Activated naive CD4-positive, alpha-beta T cell treated with anti-CD3 and anti-CD28 coated beads for 36 hours (primary cell): Measurements from ENCODE around the gene DLD. TPM values are rescaled to one million over a fixed set of nuclear protein-coding genes. Genes with fewer than 3 reads are reported as not detected.
"Not testable (repeated sequence)": the region's sequence is repeated elsewhere in the genome, so short reads cannot be mapped to it uniquely, and the experiment has no call there.

Experiments used
- CTCF ChIA-PET: fragments of 350-600 bp; sonication (Branson Sonifier 250); formaldehyde crosslinking; loops from one replicate; lab custom pipeline; 2021; ENCODE audit warnings: antibody characterized with exemption; lab: Charles Lee
- DNase-seq: peaks from one replicate; pipeline ENCODE4 v3.0.0-alpha.2; 2020
- H3K27ac Mint-ChIP-seq: one replicate; pipeline ENCODE4 v1.8.0; 2021; ENCODE audit warnings: mild to moderate bottlenecking, mixed read lengths
- H3K27me3 Mint-ChIP-seq: one replicate; pipeline ENCODE4 v1.8.0; 2021; ENCODE audit warnings: low read depth, mixed read lengths
- H3K36me3 Mint-ChIP-seq: one replicate; pipeline ENCODE4 v1.8.0; 2021; ENCODE audit warnings: low read depth, mixed read lengths
- H3K4me1 Mint-ChIP-seq: one replicate; pipeline ENCODE4 v1.8.0; 2021; ENCODE audit warnings: low read depth, mixed read lengths
- H3K4me3 Mint-ChIP-seq: one replicate; pipeline ENCODE4 v1.8.0; 2021; ENCODE audit warnings: mild to moderate bottlenecking, moderate library complexity, mixed read lengths
- H3K9me3 Mint-ChIP-seq: one replicate; pipeline ENCODE4 v1.8.0; 2021; ENCODE audit warnings: mixed read lengths
- intact Hi-C: fragments of 100-400 bp; cut with micrococcal nuclease; formaldehyde crosslinking; loops from one replicate; pipeline ENCODE4 v1.15.1; 2023
- total RNA-seq, 2 experiments: library from RNA; stranded (reverse); gene quantifications; one replicate each; pipeline ENCODE4 v1.2.3, GENCODE V29; 2021

The DLD gene
- total RNA-seq, 2 experiments from 2014 or later: 92.6 to 96.8 TPM

GRCh38 chr7:107920048-107920772 is 29.2 kb downstream of the DLD start:
- no peaks in the 10 kb centered on the region for H3K27me3 Mint-ChIP-seq

GRCh38 chr7:107921826-107922225 is 30.8 kb downstream of the DLD start:
- intact Hi-C loops, H3K27ac Mint-ChIP-seq, H3K9me3 Mint-ChIP-seq, DNase-seq, H3K27me3 Mint-ChIP-seq, H3K4me3 Mint-ChIP-seq: not testable (repeated sequence)
- peaks cover 49% of the 10 kb centered on the region for H3K4me1 Mint-ChIP-seq
- CTCF ChIA-PET: interaction anchor here (1.7 kb wide), 1 partner anchor 224 kb away, joined by 3 read pairs; no protein-coding TSS in a partner anchor
- H3K36me3 Mint-ChIP-seq: peaks cover 61% of the 10 kb centered on the region

More at GRCh38 chr7:107920048-107920772, 29.2 kb downstream of the DLD start:
- intact Hi-C loops: no loop called here
- Mint-ChIP-seq H3K36me3 (peaks cover 58% of the 10 kb centered on the region), H3K9me3 (no peaks in the 10 kb centered on the region), H3K4me3 (no peak overlapping the region), H3K27ac (no peak overlapping the region), H3K4me1 (peaks cover 49% of the 10 kb centered on the region)
- DNase-seq: no peak
- CTCF ChIA-PET: interaction anchor here (0.6 to 2.3 kb wide), 2 partner anchors 225 to 441 kb away, joined by 3 to 8 read pairs; no protein-coding TSS in a partner anchor

- H3K4me1 Mint-ChIP-seq: peaks cover 42% of the 10 kb centered on the region
- H3K4me3 Mint-ChIP-seq: no peak overlapping the region
- CTCF ChIA-PET: interaction anchor here (1.7 kb wide), 1 partner anchor 223 kb away, joined by 3 read pairs; no protein-coding TSS in a partner anchor
- H3K27ac Mint-ChIP-seq: no peak overlapping the region
- H3K36me3 Mint-ChIP-seq: peaks cover 56% of the 10 kb centered on the region
- no peaks in the 10 kb centered on the region for H3K27me3 Mint-ChIP-seq
- H3K9me3 Mint-ChIP-seq: no peaks in the 10 kb centered on the region
- intact Hi-C loops: no loop called here
- DNase-seq: no peak
Measured at GRCh38 chr7:107922886-107923285, 31.9 kb downstream of the DLD start.

- H3K4me3 Mint-ChIP-seq: no peak overlapping the region
- peak overlapping the region; percentile 6 for H3K27ac Mint-ChIP-seq
- CTCF ChIA-PET: no interaction called here
- DNase-seq: no peak
- peaks cover 47% of the 10 kb centered on the region for H3K36me3 Mint-ChIP-seq
- H3K27me3 Mint-ChIP-seq: no peaks in the 10 kb centered on the region
- intact Hi-C loops: no loop called here
- no peaks in the 10 kb centered on the region for H3K9me3 Mint-ChIP-seq
- peaks cover 37% of the 10 kb centered on the region for H3K4me1 Mint-ChIP-seq
Measured at GRCh38 chr7:107924841-107925504, 34.0 kb downstream of the DLD start.

GRCh38 chr7:107926481-107926880 is 35.5 kb downstream of the DLD start:
- intact Hi-C loops: no loop called here

GRCh38 chr7:107931740-107932515 is 40.9 kb downstream of the DLD start:
- no peak for DNase-seq
- no peaks in the 10 kb centered on the region for H3K27me3 Mint-ChIP-seq
- peaks cover 14% of the 10 kb centered on the region for H3K4me1 Mint-ChIP-seq
- peaks cover 16% of the 10 kb centered on the region for H3K36me3 Mint-ChIP-seq
- intact Hi-C loops: no loop called here
- no peak overlapping the region for H3K4me3 Mint-ChIP-seq
- no peaks in the 10 kb centered on the region for H3K9me3 Mint-ChIP-seq
- CTCF ChIA-PET: no interaction called here
- no peak overlapping the region for H3K27ac Mint-ChIP-seq

More at GRCh38 chr7:107926481-107926880, 35.5 kb downstream of the DLD start:
- CTCF ChIA-PET: interaction anchor here (0.6 to 1.3 kb wide), 2 partner anchors 9 to 47 kb away, joined by 3 to 4 read pairs; no protein-coding TSS in a partner anchor
- Mint-ChIP-seq H3K9me3 (no peaks in the 10 kb centered on the region), H3K36me3 (peaks cover 35% of the 10 kb centered on the region), H3K4me3 (no peak overlapping the region), H3K27ac (no peak overlapping the region), H3K4me1 (peaks cover 30% of the 10 kb centered on the region), H3K27me3 (no peaks in the 10 kb centered on the region)
- DNase-seq: no peak

- Mint-ChIP-seq H3K36me3 (peaks cover 10% of the 10 kb centered on the region), H3K4me1 (peaks cover 16% of the 10 kb centered on the region), H3K27me3 (no peaks in the 10 kb centered on the region), H3K4me3 (no peak overlapping the region), H3K9me3 (no peaks in the 10 kb centered on the region), H3K27ac (no peak overlapping the region)
- no peak for DNase-seq
- CTCF ChIA-PET: no interaction called here
- intact Hi-C loops: no loop called here
Measured at GRCh38 chr7:107932805-107933204, 41.8 kb downstream of the DLD start.

- no peak for DNase-seq
- Mint-ChIP-seq H3K4me3 (no peak overlapping the region), H3K27ac (no peak overlapping the region), H3K27me3 (no peaks in the 10 kb centered on the region), H3K9me3 (no peaks in the 10 kb centered on the region), H3K4me1 (peaks cover 16% of the 10 kb centered on the region), H3K36me3 (peaks cover 10% of the 10 kb centered on the region)
- CTCF ChIA-PET: interaction anchor here (0.6 to 0.7 kb wide), 3 partner anchors 22 to 163 kb away, joined by 3 to 6 read pairs (median 3); no protein-coding TSS in a partner anchor
- intact Hi-C loops: no loop called here
Measured at GRCh38 chr7:107933386-107934013, 42.5 kb downstream of the DLD start.

- Mint-ChIP-seq H3K27ac (no peak overlapping the region), H3K36me3 (peaks cover 4% of the 10 kb centered on the region), H3K9me3 (no peaks in the 10 kb centered on the region), H3K4me1 (peaks cover 16% of the 10 kb centered on the region), H3K4me3 (no peak overlapping the region), H3K27me3 (no peaks in the 10 kb centered on the region)
- DNase-seq: no peak
- intact Hi-C loops: no loop called here
- CTCF ChIA-PET: no interaction called here
Measured at GRCh38 chr7:107934991-107935770, 44.2 kb downstream of the DLD start.

GRCh38 chr7:107936312-107936711 is 45.3 kb downstream of the DLD start:
- Mint-ChIP-seq H3K9me3 (no peaks in the 10 kb centered on the region), H3K4me1 (peaks cover 16% of the 10 kb centered on the region), H3K36me3 (peaks cover 3% of the 10 kb centered on the region), H3K27ac (no peak overlapping the region), H3K4me3 (no peak overlapping the region), H3K27me3 (no peaks in the 10 kb centered on the region)
- DNase-seq: no peak
- intact Hi-C loops: no loop called here
- CTCF ChIA-PET: no interaction called here

- Mint-ChIP-seq H3K9me3 (no peaks in the 10 kb centered on the region), H3K27me3 (no peaks in the 10 kb centered on the region), H3K36me3 (no peaks in the 10 kb centered on the region), H3K4me3 (no peak overlapping the region), H3K27ac (no peak overlapping the region), H3K4me1 (peaks cover 11% of the 10 kb centered on the region)
- CTCF ChIA-PET: no interaction called here
- intact Hi-C loops: no loop called here
- no peak for DNase-seq
Measured at GRCh38 chr7:107937531-107937930, 46.5 kb downstream of the DLD start.
